Parathyroid adenoma (tissue), 2 donors: Measurements from ENCODE around the gene HSF5.
A peak's percentile ranks its signal among the peaks of the same experiment; 100 is the strongest.

Experiments
- H2AFZ ChIP-seq: fragments of 300-600 bp; sonication (generic); one replicate; pipeline ENCODE4 v1.7.0; 2017; ENCODE audit warnings: antibody characterized with exemption, mild to moderate bottlenecking
- H3K27ac ChIP-seq: fragments of 300-600 bp; sonication (generic); one replicate; pipeline ENCODE4 v1.7.0; 2017
- H3K27me3 ChIP-seq: fragments of 300-600 bp; sonication (generic); one replicate; pipeline ENCODE4 v1.7.0; 2017; ENCODE audit warnings: low read length; ENCODE audit not compliant: control insufficient read depth, insufficient read depth
- H3K36me3 ChIP-seq: fragments of 300-600 bp; sonication (generic); one replicate; pipeline ENCODE4 v1.7.0; 2017; ENCODE audit warnings: low read length; ENCODE audit not compliant: control insufficient read depth, insufficient read depth
- H3K4me1 ChIP-seq: fragments of 300-600 bp; sonication (generic); one replicate; pipeline ENCODE4 v1.7.0; 2017; ENCODE audit warnings: control low read depth
- H3K4me2 ChIP-seq: fragments of 300-600 bp; sonication (generic); one replicate; pipeline ENCODE4 v1.7.0; 2017; ENCODE audit warnings: low read length
- H3K4me3 ChIP-seq: fragments of 300-600 bp; sonication (generic); one replicate; pipeline ENCODE4 v1.7.0; 2017; ENCODE audit warnings: low read depth, low read length
- H3K79me2 ChIP-seq: fragments of 300-600 bp; sonication (generic); one replicate; pipeline ENCODE4 v1.7.0; 2017; ENCODE audit warnings: control low read depth
- H3K9ac ChIP-seq: fragments of 300-600 bp; sonication (generic); one replicate; pipeline ENCODE4 v1.7.0; 2017; ENCODE audit warnings: mild to moderate bottlenecking
- H3K9me3 ChIP-seq: fragments of 300-600 bp; sonication (generic); one replicate; pipeline ENCODE4 v1.7.0; 2017; ENCODE audit warnings: low read length; ENCODE audit not compliant: control insufficient read depth
- CTCF ChIP-seq: fragments of 300-600 bp; sonication (generic); IDR thresholded peaks from one replicate; pipeline ENCODE4 v1.7.0; 2017; ENCODE audit warnings: antibody characterized with exemption, mild to moderate bottlenecking
- donor health status: primary hyperparathyroidism.

The HSF5 gene

GRCh38 chr17:58412961-58413586 lies 75.1 kb downstream of the HSF5 start:
- no peak overlapping the region for H3K4me3 ChIP-seq
- H3K4me2 ChIP-seq: peak overlapping the region; percentile 11
- no peak overlapping the region for H3K27ac ChIP-seq
- H3K27me3 ChIP-seq: no peaks in the 10 kb centered on the region
- peaks cover 7% of the 10 kb centered on the region for H3K4me1 ChIP-seq
- H3K9ac ChIP-seq: no peak overlapping the region
- H3K79me2 ChIP-seq: peaks cover 2% of the 10 kb centered on the region
- H3K9me3 ChIP-seq: no peaks in the 10 kb centered on the region
- no peaks in the 10 kb centered on the region for H3K36me3 ChIP-seq
- H2AFZ ChIP-seq: no peak overlapping the region
- no peak for TF ChIP-seq CTCF

- H3K4me1 ChIP-seq: peaks cover 5% of the 10 kb centered on the region
- H2AFZ ChIP-seq: no peak overlapping the region
- no peak overlapping the region for H3K4me2 ChIP-seq
- H3K79me2 ChIP-seq: peaks cover 2% of the 10 kb centered on the region
- H3K27ac ChIP-seq: no peak overlapping the region
- H3K27me3 ChIP-seq: no peaks in the 10 kb centered on the region
- no peaks in the 10 kb centered on the region for H3K36me3 ChIP-seq
- no peak overlapping the region for H3K4me3 ChIP-seq
- no peaks in the 10 kb centered on the region for H3K9me3 ChIP-seq
- H3K9ac ChIP-seq: no peak overlapping the region
- TF ChIP-seq CTCF: no peak
These were observed 76.0 kb downstream of the HSF5 start for GRCh38 chr17:58412064-58412703.

- Histone ChIP-seq H2AFZ (no peak overlapping the region), H3K27me3 (no peaks in the 10 kb centered on the region), H3K9me3 (no peaks in the 10 kb centered on the region), H3K27ac (no peak overlapping the region), H3K79me2 (peaks cover 2% of the 10 kb centered on the region), H3K36me3 (no peaks in the 10 kb centered on the region), H3K4me2 (no peak overlapping the region), H3K4me1 (peaks cover 5% of the 10 kb centered on the region), H3K9ac (no peak overlapping the region), H3K4me3 (no peak overlapping the region)
- no peak for TF ChIP-seq CTCF
These were observed 76.8 kb downstream of the HSF5 start for GRCh38 chr17:58411408-58411894.

- TF ChIP-seq CTCF: no peak
- Histone ChIP-seq H2AFZ (no peak overlapping the region), H3K9me3 (no peaks in the 10 kb centered on the region), H3K27ac (no peak overlapping the region), H3K27me3 (no peaks in the 10 kb centered on the region), H3K4me1 (peaks cover 5% of the 10 kb centered on the region), H3K36me3 (no peaks in the 10 kb centered on the region), H3K4me3 (no peak overlapping the region), H3K4me2 (no peak overlapping the region), H3K9ac (no peak overlapping the region), H3K79me2 (peaks cover 2% of the 10 kb centered on the region)
These were observed 77.3 kb downstream of the HSF5 start for GRCh38 chr17:58410714-58411407.
